Right forelimb (tissue), 1 donor: ENCODE results near the gene CNNM3.

Experiments
- DNase-seq: peaks from one replicate; pipeline ENCODE4 v3.0.0-alpha.2; 2018

The CNNM3 gene

GRCh38 chr2:96866986-96867755 lies 51.1 kb downstream of the CNNM3 start:
- no peak for DNase-seq

GRCh38 chr2:96867756-96868554 lies 51.9 kb downstream of the CNNM3 start:
- DNase-seq, result peak; percentile 60

GRCh38 chr2:96868555-96869280 lies 52.6 kb downstream of the CNNM3 start:
- DNase-seq, result peak; percentile 93

- peak; percentile 96 for DNase-seq
Measured at GRCh38 chr2:96869281-96869821, 53.3 kb downstream of the CNNM3 start.

- peak; percentile 86 for DNase-seq
Measured at GRCh38 chr2:96869822-96870625, 54.0 kb downstream of the CNNM3 start, which contains the start of gene SEMA4C. TSS of gene SEMA4C (minus strand) at chr2:96870080. CDS start at chr2:96867886, 2,194 bp downstream.

- no peak for DNase-seq
Measured at GRCh38 chr2:96870626-96871255, 54.7 kb downstream of the CNNM3 start.

GRCh38 chr2:96872591-96873349 lies 56.7 kb downstream of the CNNM3 start:
- no peak for DNase-seq

GRCh38 chr2:96873651-96874096 lies 57.6 kb downstream of the CNNM3 start:
- no peak for DNase-seq

- DNase-seq, result no peak
Measured at GRCh38 chr2:96874198-96874831, 58.2 kb downstream of the CNNM3 start.

GRCh38 chr2:96875498-96876268 lies 59.6 kb downstream of the CNNM3 start:
- no peak for DNase-seq

GRCh38 chr2:96876269-96877041 lies 60.4 kb downstream of the CNNM3 start:
- no peak for DNase-seq

- no peak for DNase-seq
Measured at GRCh38 chr2:96877042-96877451, 61.0 kb downstream of the CNNM3 start.

GRCh38 chr2:96877631-96878092 lies 61.6 kb downstream of the CNNM3 start:
- DNase-seq, result no peak

- DNase-seq, result no peak
Measured at GRCh38 chr2:96878171-96878570, 62.1 kb downstream of the CNNM3 start.

- no peak for DNase-seq
Measured at GRCh38 chr2:96878796-96879544, 62.9 kb downstream of the CNNM3 start.

GRCh38 chr2:96879545-96880040 lies 63.5 kb downstream of the CNNM3 start:
- no peak for DNase-seq

GRCh38 chr2:96880891-96881273 lies 64.8 kb downstream of the CNNM3 start:
- no peak for DNase-seq
